ENCODE results near the gene DPP6. TPM values are rescaled to one million over a fixed set of nuclear protein-coding genes. Genes with fewer than 3 reads are reported as not detected.
A peak's percentile ranks its signal among the peaks of the same experiment; 100 is the strongest.

Gene DPP6
- total and polyA plus RNA-seq, 9 of the 15 experiments (the other 6 are each of a cell fraction or from before 2014, with no cell fraction given), result not detected

- Histone ChIP-seq H3K79me2 (ENCODE audit: control insufficient read depth, insufficient read depth, low read length) (peaks cover 31% of the 10 kb centered on the region), H3K27ac (ENCODE audit: extremely low read depth, low read depth, low read length) (peak overlapping the region; percentile 87), H3K9ac (ENCODE audit: insufficient read depth in 1 of 2, low read depth in 2 of 2, low read length in 2 of 2) (peak overlapping the region; percentile 46 to 68; a peak in 3 of 4 replicates), H3K4me3 (peak overlapping the region; percentile 25), H3K4me2 (ENCODE audit: insufficient read depth, low read length) (peak overlapping the region; percentile 87), H3K27me3 (ENCODE audit: control insufficient read depth in 2 of 2, insufficient read depth in 2 of 2, low read length in 2 of 2) (no peaks in the 10 kb centered on the region), H2AFZ (ENCODE audit: low read depth, low read length) (peak overlapping the region; percentile 93), H3K36me3 (ENCODE audit: control insufficient read depth, insufficient read depth, low read length) (peaks cover 9% of the 10 kb centered on the region; the same call in 2 of the 3 replicates), H3K9me1 (ENCODE audit: control insufficient read depth, insufficient read depth, low read length) (no peaks in the 10 kb centered on the region), H4K20me1 (replicated peaks; ENCODE audit: control insufficient read depth, insufficient read depth, low read length) (no peaks in the 10 kb centered on the region), H3K4me1 (replicated peaks in 1 of 2; ENCODE audit: control insufficient read depth in 2 of 2, insufficient read depth in 2 of 2, low read length in 2 of 2) (peaks cover 35 to 60% of the 10 kb centered on the region in 2 experiments), H3K9me3 (replicated peaks; ENCODE audit: control insufficient read depth, insufficient read depth, low read depth, low read length) (peaks cover 10% of the 10 kb centered on the region)
- ChIA-PET POLR2A (interaction anchor here (0.6 kb wide), 1 partner anchor 169 kb away, joined by 3 read pairs; no protein-coding TSS in a partner anchor), CTCF (ENCODE audit: low intra/inter-chr PET ratio) (no interaction called here)
- peak; percentile 85 for FAIRE-seq
- BruUV-seq (replicated peaks), result no TSS peak
- WGBS (ENCODE audit: insufficient coverage, low coverage, missing lambda C conversion rate), result 0% methylated on average over 9 of the region's 10 CpGs
- peak; percentile 86 for ATAC-seq
- intact Hi-C loops (cut with micrococcal nuclease), result loop anchor here (2.0 kb wide), 1 partner anchor 30 kb away; no protein-coding TSS in a partner anchor
- in situ Hi-C loops (cut with MboI), result no loop called here
- DNase-seq (ENCODE audit: extremely low read depth in 1 of 4, low spot score in 3 of 4), result peak; percentile 85 to 95 (median 87)
- TF ChIP-seq NFATC3 (IDR thresholded peaks at IDR 0.05), result no peak
- TF ChIP-seq RNF2 (IDR thresholded peaks at IDR 0.05), result peak; percentile 94
- TF ChIP-seq KLF6 (CRISPR knock-in tag; IDR thresholded peaks at IDR 0.05; ENCODE audit: borderline replicate concordance), result peak; percentile 31; the same call in 1 of the 2 replicates
- peak; percentile 38; the same call in 1 of the 2 replicates for TF ChIP-seq SIN3B (IDR thresholded peaks at IDR 0.05; ENCODE audit: low read depth)
- 0 out of 2 replicates have a peak, but pooled peaks have one; percentile 46 for TF ChIP-seq TCFL5 (CRISPR knock-in tag; conservative IDR thresholded peaks at IDR 0.05)
- peak; percentile 35 to 70; a peak in 3 of 4 replicates for TF ChIP-seq FOXA3 (CRISPR knock-in tag; conservative IDR thresholded peaks at IDR 0.05 in 1 of 2, IDR thresholded peaks at IDR 0.05 in 1 of 2)
- no peak for TF ChIP-seq THRAP3 (IDR thresholded peaks at IDR 0.05; ENCODE audit: borderline replicate concordance)
- peak; percentile 77; the same call in 1 of the 2 replicates for TF ChIP-seq GATAD2A (IDR thresholded peaks at IDR 0.05)
- no peak for TF ChIP-seq CTCF (IDR thresholded peaks at IDR 0.05 in 2 of 3, conservative IDR thresholded peaks at IDR 0.05 in 1 of 3; ENCODE audit: insufficient read depth in 2 of 3, low read depth in 1 of 3, low read length in 3 of 3)
- TF ChIP-seq KDM1A (IDR thresholded peaks at IDR 0.05), result peak; percentile 87 to 92
- TF ChIP-seq CTCFL (IDR thresholded peaks at IDR 0.05; ENCODE audit: borderline replicate concordance, insufficient read depth, low read depth, low read length, poor library complexity, severe bottlenecking), result no peak
- no peak for TF ChIP-seq RNF219 (CRISPR knock-in tag; IDR thresholded peaks at IDR 0.05)
- peak; percentile 91 for TF ChIP-seq GATA2 (CRISPR knock-in tag; IDR thresholded peaks at IDR 0.05)
- no peak for TF ChIP-seq TAF15 (IDR thresholded peaks at IDR 0.05; ENCODE audit: low read depth, low read length)
- TF ChIP-seq NFE2L1 (tag; IDR thresholded peaks at IDR 0.05; ENCODE audit: borderline replicate concordance, low read depth), result no peak
- TF ChIP-seq SETDB1 (IDR thresholded peaks at IDR 0.05; ENCODE audit: low read length), result no peak
Observed at GRCh38 chr7:154676422-154677073, 624.4 kb downstream of the DPP6 start.
